IPS-18a (cell line): ENCODE measurements around the gene ACOT9.

Experiments used
- H3K27ac ChIP-seq: one replicate; pipeline ENCODE4 v1.5.1; 2013; ENCODE audit warnings: low read length
- H3K27me3 ChIP-seq: one replicate; pipeline ENCODE4 v1.6.1; 2013; ENCODE audit warnings: mild to moderate bottlenecking, low read length; ENCODE audit not compliant: control insufficient read depth, insufficient read depth
- H3K36me3 ChIP-seq: one replicate; pipeline ENCODE4 v1.6.1; 2013; ENCODE audit warnings: low read depth, low read length; ENCODE audit not compliant: control insufficient read depth
- H3K4me1 ChIP-seq: one replicate; pipeline ENCODE4 v1.6.1; 2013; ENCODE audit warnings: low read depth, low read length; ENCODE audit not compliant: control insufficient read depth
- H3K4me3 ChIP-seq: one replicate; pipeline ENCODE4 v1.5.1; 2013; ENCODE audit warnings: low read length
- H3K9ac ChIP-seq: one replicate; pipeline ENCODE4 v1.6.1; 2013; ENCODE audit warnings: mild to moderate bottlenecking, low read length, moderate library complexity
- H3K9me3 ChIP-seq: one replicate; pipeline ENCODE4 v1.6.1; 2013; ENCODE audit warnings: low read depth, low read length; ENCODE audit not compliant: control insufficient read depth

Gene ACOT9

DNA sequence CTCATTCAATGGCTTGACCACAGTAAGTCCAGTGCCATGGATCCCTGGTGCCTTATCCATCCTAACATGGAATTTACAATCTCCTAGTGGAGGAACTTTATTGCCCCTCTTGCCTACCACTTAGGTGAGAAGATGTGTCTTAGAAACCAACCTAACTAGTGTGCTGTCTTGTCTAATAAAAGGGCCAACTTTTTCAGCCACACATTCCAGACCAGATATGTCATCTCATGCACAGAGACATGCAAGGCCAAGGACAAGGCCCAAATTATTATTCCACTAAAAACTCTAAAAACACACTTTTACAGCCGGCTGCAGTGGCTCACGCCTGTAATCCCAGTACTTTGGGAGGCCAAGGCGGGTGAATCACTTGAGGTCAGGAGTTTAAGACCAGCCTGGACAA is 86.4 kb downstream of the ACOT9 start:
- Histone ChIP-seq H3K9ac (no peak overlapping the region), H3K27ac (no peak overlapping the region), H3K4me3 (no peak overlapping the region), H3K9me3 (no peaks in the 10 kb centered on the region), H3K4me1 (peaks cover 18% of the 10 kb centered on the region), H3K27me3 (no peaks in the 10 kb centered on the region), H3K36me3 (no peaks in the 10 kb centered on the region)

DNA sequence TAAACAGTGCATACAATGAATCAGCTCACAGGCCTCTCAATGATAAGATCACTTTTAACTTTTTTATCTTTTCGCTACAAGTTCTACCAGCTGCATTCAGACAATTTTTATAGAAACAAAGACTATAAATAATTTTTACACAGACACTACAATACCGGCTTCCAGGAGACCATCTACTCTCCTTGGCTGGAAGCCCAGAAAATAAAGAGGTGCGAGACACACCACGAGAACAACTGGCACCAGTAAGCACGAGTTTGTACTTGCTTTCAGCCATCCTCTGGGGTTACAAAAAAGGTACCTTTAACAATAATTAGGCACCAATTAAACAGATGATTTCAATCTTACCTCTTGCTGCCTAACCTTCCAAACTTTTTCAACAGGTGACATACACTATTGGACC is 87.0 kb downstream of the ACOT9 start:
- no peak overlapping the region for H3K4me3 ChIP-seq
- peaks cover 17% of the 10 kb centered on the region for H3K4me1 ChIP-seq
- H3K9me3 ChIP-seq = no peaks in the 10 kb centered on the region
- H3K36me3 ChIP-seq = no peaks in the 10 kb centered on the region
- H3K9ac ChIP-seq = no peak overlapping the region
- H3K27me3 ChIP-seq = no peaks in the 10 kb centered on the region
- H3K27ac ChIP-seq = no peak overlapping the region
